ENCODE measurements around the gene YARS1. TPM values are rescaled to one million over a fixed set of nuclear protein-coding genes. Genes with fewer than 3 reads are reported as not detected.

Gene YARS1
- total and polyA plus RNA-seq, 2 of the 4 experiments (the other 2 are of a cell fraction) = 100 to 166 TPM

GRCh38 chr1:32743380-32744070, 73.6 kb downstream of the YARS1 start:
- Histone ChIP-seq H3K9ac (ENCODE audit: low read depth, low read length) (no peak overlapping the region), H4K5ac (ENCODE audit: low read depth, low read length) (no peak overlapping the region), H3K27ac (ENCODE audit: insufficient read depth, low read length) (no peak overlapping the region), H2AK5ac (ENCODE audit: low read depth, low read length) (no peak overlapping the region), H2BK120ac (ENCODE audit: low read depth, low read length) (no peak overlapping the region), H3K9me1 (ENCODE audit: insufficient read depth, low read length) (peaks cover 8% of the 10 kb centered on the region; the same call in 1 of the 2 replicates), H3K4me1 (ENCODE audit: control insufficient read depth, insufficient read depth, low read length) (peaks cover 12% of the 10 kb centered on the region), H2AFZ (replicated peaks; ENCODE audit: low read length, poor library complexity) (peak overlapping the region; percentile 23), H3K36me3 (ENCODE audit: control insufficient read depth, insufficient read depth, low read length) (no peaks in the 10 kb centered on the region), H2BK15ac (ENCODE audit: low read depth, low read length) (no peak overlapping the region), H2BK20ac (ENCODE audit: low read depth, low read length) (no peak overlapping the region), H4K8ac (ENCODE audit: low read depth in 2 of 2, low read length in 2 of 2) (no peak overlapping the region), H3K79me1 (ENCODE audit: low read depth in 1 of 2, low read length in 2 of 2) (peaks cover 0 to 16% of the 10 kb centered on the region in 2 experiments; a peak in 2 of 4 replicates), H3K23ac (ENCODE audit: low read depth, low read length) (no peak overlapping the region), H3K56ac (ENCODE audit: extremely low read depth, insufficient read depth, low read length) (no peak overlapping the region), H2AK9ac (replicated peaks; ENCODE audit: low read depth, low read length, poor library complexity) (peak overlapping the region; percentile 97), H3K18ac (ENCODE audit: low read depth, low read length) (no peak overlapping the region), H4K91ac (ENCODE audit: insufficient read depth, low read depth, low read length) (no peak overlapping the region), H3K14ac (replicated peaks; ENCODE audit: low read depth, low read length) (no peak overlapping the region), H3K27me3 (ENCODE audit: control insufficient read depth, insufficient read depth, low read length) (no peaks in the 10 kb centered on the region), H2BK5ac (ENCODE audit: low read depth, low read length, poor library complexity, severe bottlenecking) (no peak overlapping the region), H3K4ac (ENCODE audit: low read depth, low read length) (no peak overlapping the region), H3K9me3 (ENCODE audit: control insufficient read depth, insufficient read depth, low read length) (no peaks in the 10 kb centered on the region), H3K4me3 (ENCODE audit: insufficient read depth, low read depth, low read length) (no peak overlapping the region), H3K4me2 (ENCODE audit: low read depth, low read length) (no peak overlapping the region), H4K20me1 (ENCODE audit: insufficient read depth, low read length) (peaks cover 15% of the 10 kb centered on the region; the same call in 1 of the 2 replicates)
- ChIA-PET CTCF (no interaction called here), POLR2A (ENCODE audit: unreplicated experiment) (interaction anchor here (1.3 kb wide), 1 partner anchor 10 kb away, joined by 3 read pairs; no protein-coding TSS in a partner anchor)
- in situ Hi-C loops (cut with MboI; ENCODE audit: low sequenced_read_pairs) = no loop called here
- 83% methylated on average over 1 of the region's 6 CpGs; no CpG with 5 or more reads in 1 of the 2 experiments for WGBS, 2 experiments (ENCODE audit: extremely low coverage in 2 of 2, insufficient read length in 1 of 2)
- DNase-seq (no peak), ATAC-seq (ENCODE audit: low read depth) (no peak)
- BruUV-seq (replicated peaks) = no TSS peak
- TF ChIP-seq CHD1 (IDR thresholded peaks at IDR 0.05; ENCODE audit: low read depth, low read length) (no peak), POLR2A (IDR thresholded peaks at IDR 0.05; ENCODE audit: low read depth, low read length) (no peak), MAZ (IDR thresholded peaks at IDR 0.05; ENCODE audit: borderline replicate concordance, low read depth, low read length) (no peak), ELK1 (IDR thresholded peaks at IDR 0.05; ENCODE audit: borderline replicate concordance, low read depth, low read length) (no peak), BHLHE40 (IDR thresholded peaks at IDR 0.05; ENCODE audit: low read depth, low read length) (no peak), RAD21 (IDR thresholded peaks at IDR 0.05; ENCODE audit: low read length) (no peak)
- dilution Hi-C loops (cut with HindIII; ENCODE audit: low sequenced_read_pairs, unreplicated experiment) = no loop called here
- intact Hi-C loops (cut with micrococcal nuclease) = no loop called here
